Measurements from ENCODE around the gene APOL3. TPM values are rescaled to one million over a fixed set of nuclear protein-coding genes. Genes with fewer than 3 reads are reported as not detected.
"Not testable (repeated sequence)": the region's sequence is repeated elsewhere in the genome, so short reads cannot be mapped to it uniquely, and the experiment has no call there.

Gene APOL3
- total RNA-seq, 1 experiment from 2014 or later = 3.2 TPM

- H3K36me3 ChIP-seq (ENCODE audit: control insufficient read depth, insufficient read depth, low read length) = no peaks in the 10 kb centered on the region
- intact Hi-C loops (cut with micrococcal nuclease; ENCODE audit: unreplicated experiment) = no loop called here
- no peaks in the 10 kb centered on the region for H3K9me3 ChIP-seq (ENCODE audit: control insufficient read depth, insufficient read depth, low read depth, low read length)
- ChIA-PET POLR2A (interaction anchor here (0.5 kb wide), 1 partner anchor 137 kb away, joined by 4 read pairs; no protein-coding TSS in a partner anchor), CTCF (no interaction called here)
- no peaks in the 10 kb centered on the region; the same call in 1 of the 2 replicates for H3K27me3 ChIP-seq (ENCODE audit: control insufficient read depth, insufficient read depth, low read length)
- peaks cover 5% of the 10 kb centered on the region; the same call in 1 of the 2 replicates for H3K4me1 ChIP-seq (ENCODE audit: control insufficient read depth, insufficient read depth, low read length)
- DNase-seq (ENCODE audit: low read depth, low spot score) (no peak), ATAC-seq (no peak)
- TF ChIP-seq TCF7L2 (IDR thresholded peaks at IDR 0.05; ENCODE audit: low read depth, low read length) (no peak), REST (IDR thresholded peaks at IDR 0.05; ENCODE audit: insufficient read depth in 1 of 2, low read depth in 2 of 2, low read length in 1 of 2) (no peak), POLR2AphosphoS5 (IDR thresholded peaks at IDR 0.05; ENCODE audit: low read depth, low read length) (no peak), SIN3A (IDR thresholded peaks at IDR 0.05; ENCODE audit: borderline replicate concordance, insufficient read depth, low read depth, low read length) (no peak), CTCF (IDR thresholded peaks at IDR 0.05) (no peak)
- no TSS peak for BruUV-seq (replicated peaks)
- no peak overlapping the region for H3K4me3 ChIP-seq (ENCODE audit: low read depth in 2 of 2, low read length in 2 of 2)
- in situ Hi-C loops (cut with HindIII; ENCODE audit: low pct_unique_long_range_greater_than_20kb, low sequenced_read_pairs) = no loop called here
- H3K27ac ChIP-seq (ENCODE audit: low read length) = no peak overlapping the region
Observed at GRCh38 chr22:36162127-36163034, 1.8 kb upstream of the APOL3 start.

- H3K27ac ChIP-seq (ENCODE audit: low read length); POLR2A ChIA-PET; intact Hi-C loops (cut with micrococcal nuclease; ENCODE audit: unreplicated experiment); ATAC-seq; H3K4me3 ChIP-seq (ENCODE audit: low read depth in 2 of 2, low read length in 2 of 2); BruUV-seq (replicated peaks); DNase-seq (ENCODE audit: low read depth, low spot score); H3K9me3 ChIP-seq (ENCODE audit: control insufficient read depth, insufficient read depth, low read depth, low read length); H3K36me3 ChIP-seq (ENCODE audit: control insufficient read depth, insufficient read depth, low read length); H3K27me3 ChIP-seq (ENCODE audit: control insufficient read depth, insufficient read depth, low read length); H3K4me1 ChIP-seq (ENCODE audit: control insufficient read depth, insufficient read depth, low read length); CTCF ChIA-PET; in situ Hi-C loops (cut with HindIII; ENCODE audit: low pct_unique_long_range_greater_than_20kb, low sequenced_read_pairs): not testable (repeated sequence)
Observed at GRCh38 chr22:36161793-36162126, 1.2 kb upstream of the APOL3 start.
